DMS 273 treated with DMSO at 0.1 percent for 48 hours (cell line): ENCODE data around the gene IFNA8.
"Not testable (repeated sequence)": the region's sequence is repeated elsewhere in the genome, so short reads cannot be mapped to it uniquely, and the experiment has no call there.

Source experiments
- DNase-seq: peaks from one replicate; lab custom pipeline; 2025; lab: John Stamatoyannopoulos, UW

IFNA8 gene

DNA sequence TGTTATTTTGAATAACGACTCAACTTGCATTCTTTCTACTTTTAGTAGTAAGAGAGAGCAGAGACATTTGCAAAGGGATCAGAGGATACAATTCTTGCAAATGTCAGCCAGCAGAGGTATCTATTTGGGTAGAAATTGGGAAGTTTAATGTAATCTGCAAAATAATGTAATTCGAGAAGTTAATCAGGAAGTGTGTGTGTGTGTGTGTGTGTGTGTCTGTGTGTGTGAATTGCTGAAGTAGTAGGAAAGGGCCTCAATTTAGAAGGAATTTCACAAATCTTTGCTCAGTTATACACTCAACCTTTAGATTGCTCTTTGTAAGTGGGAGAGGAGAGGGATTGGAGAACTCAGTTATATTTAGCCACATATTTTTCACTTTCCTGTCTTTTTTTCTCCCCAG is 20.3 kb downstream of the IFNA8 start:
- no peak for DNase-seq

DNA sequence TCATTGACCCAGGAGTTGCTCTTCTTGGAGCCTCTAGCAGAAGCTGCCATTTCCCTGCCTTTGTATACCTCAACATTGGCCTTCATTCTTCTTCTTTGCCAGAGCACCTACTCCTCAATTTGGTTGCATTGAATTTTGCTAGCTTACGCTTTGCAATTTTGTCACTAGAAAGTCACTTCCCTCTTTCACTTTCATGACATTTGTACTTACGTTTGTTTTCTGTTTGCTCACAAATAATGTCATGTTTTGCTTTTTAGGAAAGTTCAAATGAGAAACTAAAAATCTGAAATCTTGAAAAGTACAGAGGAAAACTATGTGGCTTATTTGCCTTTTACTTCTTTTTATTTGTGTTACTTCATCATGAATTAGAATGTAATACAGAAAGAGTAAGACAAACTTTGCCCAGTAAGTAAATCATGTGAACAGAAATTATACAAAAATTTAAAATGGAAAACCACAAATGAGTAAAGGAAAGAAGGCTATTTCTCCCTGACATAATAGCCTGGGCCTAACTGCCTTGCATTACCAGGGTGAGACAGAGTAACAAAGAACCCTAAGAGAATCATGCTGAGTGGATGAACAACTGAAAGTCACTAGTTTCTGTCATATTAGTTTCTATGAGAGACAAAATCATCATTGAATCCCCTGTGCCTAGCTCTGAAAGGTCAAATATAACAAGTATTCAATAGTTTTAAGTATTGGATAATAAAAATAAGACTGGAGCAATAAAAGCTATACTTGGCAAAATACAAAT is 23.9 kb downstream of the IFNA8 start:
- DNase-seq = no peak

DNA sequence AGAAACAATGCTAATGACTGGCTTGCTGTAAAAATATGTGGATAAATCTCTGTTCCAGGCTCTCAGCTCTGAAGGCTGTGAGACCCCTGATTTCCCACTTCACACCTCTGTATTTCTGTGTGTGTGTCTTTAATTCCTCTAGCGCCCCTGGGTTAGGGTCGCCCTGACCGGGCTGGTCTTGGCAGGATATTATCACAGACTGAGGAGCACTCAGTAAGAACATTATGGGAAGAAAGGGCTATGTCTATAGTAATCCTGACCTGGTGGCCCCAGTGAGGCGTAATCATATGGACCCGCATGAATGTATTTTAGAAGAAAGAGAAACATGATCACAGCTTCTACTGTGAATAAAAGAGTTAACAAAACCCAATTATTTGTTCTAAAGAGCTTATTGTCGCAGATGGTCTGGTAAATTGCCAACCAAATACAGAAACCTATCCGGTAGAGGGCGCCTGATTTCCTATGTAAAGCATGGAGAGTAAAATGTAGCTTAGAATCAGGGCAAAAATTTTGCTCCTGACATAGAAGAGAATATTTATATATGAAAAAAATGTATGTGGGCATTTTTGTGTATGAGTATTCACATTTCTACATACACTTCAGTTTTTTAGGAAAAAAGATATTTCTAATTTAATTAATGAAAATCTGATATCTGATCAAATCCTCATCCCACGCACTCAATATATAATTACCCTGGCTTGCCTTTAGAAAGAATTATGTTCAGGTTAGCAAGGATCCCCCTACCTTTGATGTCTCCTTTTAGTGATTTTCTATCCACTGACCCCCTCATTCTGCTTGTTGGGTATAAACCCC is 25.5 kb downstream of the IFNA8 start:
- peak; percentile 3 for DNase-seq

DNA sequence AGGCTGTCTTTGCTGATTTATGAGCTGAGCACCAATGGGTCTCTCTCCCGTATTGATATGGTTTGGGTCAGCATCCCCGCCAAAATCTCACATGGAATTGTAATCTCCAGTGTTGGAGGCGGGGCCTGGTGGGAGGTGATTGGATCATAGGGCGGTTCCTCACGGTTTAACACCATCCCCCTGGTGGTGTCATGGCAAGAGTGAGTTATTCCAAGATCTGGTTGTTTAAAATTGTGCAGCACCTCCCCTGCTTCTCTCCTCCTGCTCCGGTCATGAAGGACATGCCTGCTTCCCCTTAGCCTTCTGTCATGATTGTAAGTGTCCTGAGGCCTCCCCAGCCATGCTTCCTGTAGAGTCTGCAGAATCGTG is 26.1 kb downstream of the IFNA8 start:
- DNase-seq = not testable (repeated sequence)

GRCh38 chr9:21440139-21440538 is 31.2 kb downstream of the IFNA8 start, which contains the start of gene IFNA1:
Gene IFNA1 (plus strand): TSS chr9:21440439. CDS start chr9:21440508, 69 bp downstream.
- DNase-seq = no peak

GRCh38 chr9:21443849-21444625 is 35.1 kb downstream of the IFNA8 start:
- DNase-seq = no peak

DNA sequence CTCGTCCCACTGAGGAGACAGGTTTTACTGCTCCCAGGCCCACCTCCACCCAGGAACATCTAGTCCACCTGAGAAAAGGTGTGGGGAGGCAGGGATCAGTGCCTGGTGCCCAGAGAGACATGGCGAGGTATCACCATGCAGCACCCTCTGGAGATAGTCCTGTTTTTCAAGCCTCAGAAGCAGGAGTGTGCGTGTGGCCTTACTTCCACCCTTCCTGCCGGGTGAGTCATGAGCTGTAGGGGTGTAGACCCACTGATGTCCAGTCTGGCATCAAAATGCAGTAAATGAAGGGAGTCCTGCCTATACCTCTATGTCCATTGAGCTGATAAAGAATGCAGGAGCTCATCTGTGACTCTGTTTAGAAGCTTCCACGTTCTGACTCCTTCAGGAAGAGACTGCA is 40.4 kb downstream of the IFNA8 start:
- not testable (repeated sequence) for DNase-seq

DNA sequence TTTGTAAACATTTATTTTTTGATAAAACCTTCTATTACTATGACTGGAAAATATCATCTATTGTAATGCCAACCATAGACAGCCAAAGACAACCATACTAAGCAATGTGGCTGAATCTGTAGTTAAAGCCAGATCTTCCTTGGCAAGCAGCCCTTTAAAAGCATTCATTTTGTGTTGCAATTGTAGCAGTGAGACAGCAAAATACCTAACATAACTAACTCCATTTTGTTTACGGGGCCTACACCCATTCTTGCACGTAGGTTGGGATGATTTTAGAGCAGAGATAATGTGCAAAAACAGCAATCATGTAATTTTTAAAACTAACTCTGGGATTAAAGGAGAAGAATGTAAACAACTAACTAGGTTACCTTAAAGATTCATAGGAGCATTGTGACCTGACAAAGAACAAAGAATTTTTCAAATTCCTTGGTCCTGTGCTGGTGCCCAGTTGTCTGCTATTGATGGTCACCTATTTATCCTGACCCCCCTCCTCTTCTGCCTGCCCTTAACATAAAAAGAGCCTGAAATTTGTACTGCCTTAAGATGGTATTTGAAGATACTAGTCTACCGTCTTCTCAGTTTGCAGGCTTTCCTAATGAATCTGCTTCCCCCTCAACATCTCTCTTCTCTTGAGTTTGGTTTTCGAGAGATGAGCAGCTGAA is 41.9 kb downstream of the IFNA8 start:
- DNase-seq = no peak

DNA sequence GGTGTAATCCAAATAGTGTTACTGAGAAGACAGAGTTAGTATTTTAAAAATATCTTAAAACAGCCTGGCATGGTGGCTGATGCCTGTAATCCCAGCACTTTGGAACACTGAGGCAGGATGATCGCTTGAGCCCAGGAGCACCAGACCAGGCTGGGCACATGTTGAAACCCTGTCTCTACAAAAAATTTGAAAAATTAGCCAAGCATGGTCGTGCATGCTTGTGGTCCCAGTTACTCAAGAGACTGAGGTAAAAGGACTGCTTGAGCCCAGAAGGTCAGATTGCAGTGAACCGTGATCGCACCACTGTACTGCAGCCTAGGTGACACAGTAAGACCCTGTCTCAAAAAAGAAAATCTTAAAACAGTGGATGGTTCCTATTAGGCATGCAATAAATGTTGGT is 43.8 kb downstream of the IFNA8 start:
- no peak for DNase-seq

DNA sequence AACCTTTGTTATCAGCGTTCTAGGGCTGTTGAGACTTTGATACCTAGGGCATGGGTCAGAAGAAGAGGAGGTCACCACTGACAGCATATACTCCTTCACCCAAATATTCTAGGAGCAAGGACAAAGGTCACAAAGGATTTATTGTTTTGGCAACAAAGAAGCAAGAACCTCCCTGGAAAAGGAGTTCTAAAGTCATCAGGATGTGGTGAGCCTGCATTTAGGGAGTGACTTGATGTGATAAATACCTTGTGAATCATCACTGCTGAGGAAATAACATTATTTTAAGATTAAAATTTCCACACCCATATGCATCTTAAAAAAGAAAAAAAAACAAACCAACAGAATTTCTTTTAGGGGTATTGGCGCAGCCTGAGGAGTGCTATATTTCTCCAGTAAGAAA is 45.2 kb downstream of the IFNA8 start:
- DNase-seq = no peak

GRCh38 chr9:21455320-21455719 is 46.4 kb downstream of the IFNA8 start:
- DNase-seq = no peak
